ENCODE measurements around the gene PLA2G2C. TPM values are rescaled to one million over a fixed set of nuclear protein-coding genes. Genes with fewer than 3 reads are reported as not detected.

Gene PLA2G2C
- total RNA-seq, 3 donors from 2014 or later (not counting 1 experiment from before 2014, with no cell fraction given): not detected

- ATAC-seq (no peak), DNase-seq (peak in 1 of 2 donors; percentile 24)
- Mint-ChIP-seq H3K36me3 (peaks cover 15% of the 10 kb centered on the region), H3K4me3 (no peak overlapping the region), H3K4me1 (peaks cover 0 to 6% of the 10 kb centered on the region in 2 donors), H3K27ac (no peak overlapping the region), H3K9me3 (peaks cover 5 to 12% of the 10 kb centered on the region in 2 donors), H3K27me3 (ENCODE audit: low read depth in 2 of 2) (peaks cover 12 to 33% of the 10 kb centered on the region in 2 donors)
- Histone ChIP-seq H3K4me1 (ENCODE audit: control insufficient read depth, insufficient read depth, low read length) (peaks cover under 1% of the 10 kb centered on the region), H3K9me3 (ENCODE audit: control insufficient read depth, insufficient read depth, low read length) (peaks cover 43% of the 10 kb centered on the region), H3K27ac (ENCODE audit: low read length) (no peak overlapping the region), H3K36me3 (ENCODE audit: control insufficient read depth, insufficient read depth, low read length) (no peaks in the 10 kb centered on the region), H3K27me3 (ENCODE audit: control insufficient read depth, insufficient read depth, low read length) (no peaks in the 10 kb centered on the region), H3K4me3 (ENCODE audit: low read length) (no peak overlapping the region)
- intact Hi-C loops (cut with micrococcal nuclease): no loop called here
- TF ChIP-seq, protein P1, sequence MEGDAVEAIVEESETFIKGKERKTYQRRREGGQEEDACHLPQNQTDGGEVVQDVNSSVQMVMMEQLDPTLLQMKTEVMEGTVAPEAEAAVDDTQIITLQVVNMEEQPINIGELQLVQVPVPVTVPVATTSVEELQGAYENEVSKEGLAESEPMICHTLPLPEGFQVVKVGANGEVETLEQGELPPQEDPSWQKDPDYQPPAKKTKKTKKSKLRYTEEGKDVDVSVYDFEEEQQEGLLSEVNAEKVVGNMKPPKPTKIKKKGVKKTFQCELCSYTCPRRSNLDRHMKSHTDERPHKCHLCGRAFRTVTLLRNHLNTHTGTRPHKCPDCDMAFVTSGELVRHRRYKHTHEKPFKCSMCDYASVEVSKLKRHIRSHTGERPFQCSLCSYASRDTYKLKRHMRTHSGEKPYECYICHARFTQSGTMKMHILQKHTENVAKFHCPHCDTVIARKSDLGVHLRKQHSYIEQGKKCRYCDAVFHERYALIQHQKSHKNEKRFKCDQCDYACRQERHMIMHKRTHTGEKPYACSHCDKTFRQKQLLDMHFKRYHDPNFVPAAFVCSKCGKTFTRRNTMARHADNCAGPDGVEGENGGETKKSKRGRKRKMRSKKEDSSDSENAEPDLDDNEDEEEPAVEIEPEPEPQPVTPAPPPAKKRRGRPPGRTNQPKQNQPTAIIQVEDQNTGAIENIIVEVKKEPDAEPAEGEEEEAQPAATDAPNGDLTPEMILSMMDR (IDR thresholded peaks at IDR 0.05): no peak
- WGBS (ENCODE audit: insufficient coverage): 92% methylated on average over 16 of the region's 16 CpGs
Measured at GRCh38 chr1:20165522-20165951, 20.8 kb downstream of the PLA2G2C start.

DNA sequence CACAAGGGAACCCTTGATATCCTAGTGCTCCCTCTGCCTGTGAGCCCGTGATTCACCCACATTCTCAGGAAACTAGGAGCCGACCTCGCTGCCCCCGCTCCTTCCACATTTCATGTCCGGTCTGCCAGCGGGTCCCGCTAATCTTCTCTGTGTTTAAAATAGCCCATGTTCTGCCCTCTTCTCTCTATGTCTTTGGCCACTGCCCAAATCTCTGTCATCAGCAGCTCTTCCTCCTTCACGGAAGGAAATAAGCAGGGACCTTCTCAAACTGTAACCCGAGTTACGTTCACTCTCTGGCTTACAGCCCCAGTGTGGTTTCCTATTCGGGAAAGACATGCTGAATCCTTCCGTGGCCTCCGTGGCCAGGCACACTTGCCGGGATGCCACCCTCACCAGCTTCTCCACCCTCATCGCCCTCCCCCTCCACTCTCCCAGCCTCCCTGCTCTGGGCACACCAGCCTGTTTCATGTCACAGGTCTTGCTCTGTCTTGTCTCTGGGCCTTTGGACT is 21.6 kb downstream of the PLA2G2C start:
- TF ChIP-seq, protein P1 (IDR thresholded peaks at IDR 0.05): no peak
- Mint-ChIP-seq H3K9me3 (peaks cover 5 to 14% of the 10 kb centered on the region in 2 donors), H3K36me3 (peaks cover 15% of the 10 kb centered on the region), H3K27ac (no peak overlapping the region), H3K4me3 (no peak overlapping the region), H3K27me3 (ENCODE audit: low read depth in 2 of 2) (peaks cover 12 to 33% of the 10 kb centered on the region in 2 donors), H3K4me1 (peaks cover 0 to under 1% of the 10 kb centered on the region in 2 donors)
- peaks cover 51% of the 10 kb centered on the region for H3K9me3 ChIP-seq (ENCODE audit: control insufficient read depth, insufficient read depth, low read length)
- no peak overlapping the region for H3K27ac ChIP-seq (ENCODE audit: low read length)
- H3K4me1 ChIP-seq (ENCODE audit: control insufficient read depth, insufficient read depth, low read length): no peaks in the 10 kb centered on the region
- no peak for ATAC-seq
- H3K4me3 ChIP-seq (ENCODE audit: low read length): no peak overlapping the region
- H3K27me3 ChIP-seq (ENCODE audit: control insufficient read depth, insufficient read depth, low read length): no peaks in the 10 kb centered on the region
- intact Hi-C loops (cut with micrococcal nuclease): no loop called here
- WGBS (ENCODE audit: insufficient coverage): 83% methylated on average over 15 of the region's 15 CpGs
- H3K36me3 ChIP-seq (ENCODE audit: control insufficient read depth, insufficient read depth, low read length): no peaks in the 10 kb centered on the region
- DNase-seq: no peak

- DNase-seq: peak in 1 of 2 donors; percentile 15
- no peaks in the 10 kb centered on the region for H3K4me1 ChIP-seq (ENCODE audit: control insufficient read depth, insufficient read depth, low read length)
- H3K4me3 Mint-ChIP-seq: no peak overlapping the region
- no peak overlapping the region for H3K4me3 ChIP-seq (ENCODE audit: low read length)
- H3K9me3 ChIP-seq (ENCODE audit: control insufficient read depth, insufficient read depth, low read length): peaks cover 69% of the 10 kb centered on the region
- H3K27ac Mint-ChIP-seq: no peak overlapping the region
- peaks cover 10% of the 10 kb centered on the region for H3K36me3 Mint-ChIP-seq
- 69% methylated on average over 1 of the region's 1 CpG for WGBS (ENCODE audit: insufficient coverage)
- ATAC-seq: no peak
- H3K27me3 Mint-ChIP-seq (ENCODE audit: low read depth in 2 of 2): peaks cover 4 to 15% of the 10 kb centered on the region in 2 donors
- no peak overlapping the region for H3K27ac ChIP-seq (ENCODE audit: low read length)
- no peaks in the 10 kb centered on the region for H3K36me3 ChIP-seq (ENCODE audit: control insufficient read depth, insufficient read depth, low read length)
- intact Hi-C loops (cut with micrococcal nuclease): no loop called here
- peaks cover 0 to under 1% of the 10 kb centered on the region in 2 donors for H3K4me1 Mint-ChIP-seq
- H3K9me3 Mint-ChIP-seq: peaks cover 2 to 17% of the 10 kb centered on the region in 2 donors
- TF ChIP-seq, protein P1 (IDR thresholded peaks at IDR 0.05): no peak
- no peaks in the 10 kb centered on the region for H3K27me3 ChIP-seq (ENCODE audit: control insufficient read depth, insufficient read depth, low read length)
Measured at GRCh38 chr1:20160034-20160433, 26.3 kb downstream of the PLA2G2C start.

Data from natural killer cell (primary cell).